ENCODE results near the gene OIP5.
"Not testable (repeated sequence)": the region's sequence is repeated elsewhere in the genome, so short reads cannot be mapped to it uniquely, and the experiment has no call there.

The OIP5 gene

GRCh38 chr15:41282436-41282835, 50.0 kb downstream of the OIP5 start:
- H2AFZ ChIP-seq (ENCODE audit: low read depth, low read length); H3K9me3 ChIP-seq (ENCODE audit: insufficient read depth, low read length); H4K20me1 ChIP-seq (ENCODE audit: insufficient read depth, low read length); H3K9ac ChIP-seq (ENCODE audit: low read length); H3K27me3 ChIP-seq (ENCODE audit: low read depth, low read length); H3K4me3 ChIP-seq (ENCODE audit: low read length); H3K27ac ChIP-seq (ENCODE audit: low read length); H3K4me2 ChIP-seq (ENCODE audit: low read length): not testable (repeated sequence)
- H3K36me3 ChIP-seq (replicated peaks; ENCODE audit: low read depth, low read length) = peaks cover 30% of the 10 kb centered on the region
- H3K4me1 ChIP-seq (ENCODE audit: low read length) = peaks cover 12% of the 10 kb centered on the region
- peaks cover 43% of the 10 kb centered on the region for H3K79me2 ChIP-seq (ENCODE audit: low read length)

- no peaks in the 10 kb centered on the region for H3K27me3 ChIP-seq (ENCODE audit: low read depth, low read length)
- H3K27ac ChIP-seq (ENCODE audit: low read length) = no peak overlapping the region
- TF ChIP-seq CTCF (IDR thresholded peaks at IDR 0.05; ENCODE audit: low read depth, low read length) (no peak), EZH2phosphoT487 (IDR thresholded peaks at IDR 0.05; ENCODE audit: low read depth) (no peak)
- no peak overlapping the region for H2AFZ ChIP-seq (ENCODE audit: low read depth, low read length)
- no peak overlapping the region for H3K4me2 ChIP-seq (ENCODE audit: low read length)
- H3K79me2 ChIP-seq (ENCODE audit: low read length) = peaks cover 31% of the 10 kb centered on the region
- H3K4me3 ChIP-seq (ENCODE audit: low read length) = no peak overlapping the region
- H4K20me1 ChIP-seq (ENCODE audit: insufficient read depth, low read length) = no peaks in the 10 kb centered on the region
- no peaks in the 10 kb centered on the region for H3K9me3 ChIP-seq (ENCODE audit: insufficient read depth, low read length)
- H3K36me3 ChIP-seq (replicated peaks; ENCODE audit: low read depth, low read length) = peaks cover 18% of the 10 kb centered on the region
- H3K9ac ChIP-seq (ENCODE audit: low read length) = no peak overlapping the region
- H3K4me1 ChIP-seq (ENCODE audit: low read length) = peaks cover 12% of the 10 kb centered on the region
Measured at GRCh38 chr15:41281236-41281635, 51.2 kb downstream of the OIP5 start.

GRCh38 chr15:41279535-41280283, 52.7 kb downstream of the OIP5 start:
- peaks cover 7% of the 10 kb centered on the region for H3K4me1 ChIP-seq (ENCODE audit: low read length)

GRCh38 chr15:41278319-41278718, 54.1 kb downstream of the OIP5 start:
- TF ChIP-seq EZH2phosphoT487 (IDR thresholded peaks at IDR 0.05; ENCODE audit: low read depth) (no peak), CTCF (IDR thresholded peaks at IDR 0.05; ENCODE audit: low read depth, low read length) (no peak)
- Histone ChIP-seq H2AFZ (ENCODE audit: low read depth, low read length) (no peak overlapping the region), H3K9me3 (ENCODE audit: insufficient read depth, low read length) (no peaks in the 10 kb centered on the region), H3K9ac (ENCODE audit: low read length) (no peak overlapping the region), H4K20me1 (ENCODE audit: insufficient read depth, low read length) (no peaks in the 10 kb centered on the region), H3K4me1 (ENCODE audit: low read length) (peaks cover 5% of the 10 kb centered on the region), H3K36me3 (replicated peaks; ENCODE audit: low read depth, low read length) (no peaks in the 10 kb centered on the region), H3K27ac (ENCODE audit: low read length) (no peak overlapping the region), H3K27me3 (ENCODE audit: low read depth, low read length) (no peaks in the 10 kb centered on the region), H3K4me2 (ENCODE audit: low read length) (no peak overlapping the region), H3K4me3 (ENCODE audit: low read length) (no peak overlapping the region), H3K79me2 (ENCODE audit: low read length) (peaks cover 5% of the 10 kb centered on the region; the same call in 1 of the 2 replicates)

More at GRCh38 chr15:41279535-41280283, 52.7 kb downstream of the OIP5 start:
- no peak overlapping the region for H3K9ac ChIP-seq (ENCODE audit: low read length)
- no peaks in the 10 kb centered on the region for H3K27me3 ChIP-seq (ENCODE audit: low read depth, low read length)
- no peaks in the 10 kb centered on the region for H4K20me1 ChIP-seq (ENCODE audit: insufficient read depth, low read length)
- H3K4me3 ChIP-seq (ENCODE audit: low read length) = no peak overlapping the region
- peaks cover 3% of the 10 kb centered on the region for H3K36me3 ChIP-seq (replicated peaks; ENCODE audit: low read depth, low read length)
- H3K79me2 ChIP-seq (ENCODE audit: low read length) = peaks cover 16% of the 10 kb centered on the region
- no peak overlapping the region for H3K27ac ChIP-seq (ENCODE audit: low read length)
- no peak overlapping the region for H3K4me2 ChIP-seq (ENCODE audit: low read length)
- TF ChIP-seq CTCF (IDR thresholded peaks at IDR 0.05; ENCODE audit: low read depth, low read length) = no peak
- no peak for TF ChIP-seq EZH2phosphoT487 (IDR thresholded peaks at IDR 0.05; ENCODE audit: low read depth)
- H2AFZ ChIP-seq (ENCODE audit: low read depth, low read length) = no peak overlapping the region
- no peaks in the 10 kb centered on the region for H3K9me3 ChIP-seq (ENCODE audit: insufficient read depth, low read length)

Measured in OCI-LY3 (cell line).